NB4 (cell line): ENCODE data around the gene CTDSP2.
"Not testable (repeated sequence)": the region's sequence is repeated elsewhere in the genome, so short reads cannot be mapped to it uniquely, and the experiment has no call there.

Source experiments
- DNase-seq: peaks from one replicate; pipeline ENCODE4 v3.0.0; 2010; ENCODE audit warnings: low read depth
- H3K4me3 ChIP-seq: one replicate; pipeline ENCODE4 v1.5.1; 2011; ENCODE audit warnings: mild to moderate bottlenecking, low read depth, low read length, moderate library complexity
- CTCF ChIP-seq: IDR thresholded peaks from one replicate; pipeline ENCODE4 v1.5.1; 2012; ENCODE audit warnings: low read depth, low read length
- MAX ChIP-seq: IDR thresholded peaks from 2 replicates; pipeline ENCODE4 v1.6.1; 2011; ENCODE audit warnings: low read depth, low read length
- MYC ChIP-seq: IDR thresholded peaks from 2 replicates; pipeline ENCODE4 v1.6.1; 2011; ENCODE audit warnings: low read depth, low read length
- POLR2A ChIP-seq: IDR thresholded peaks from 2 replicates; pipeline ENCODE4 v1.6.1; 2011; ENCODE audit warnings: mild to moderate bottlenecking; ENCODE audit not compliant: insufficient read length; ENCODE audit errors: extremely low read depth

Gene CTDSP2

GRCh38 chr12:57822392-57823130, 24.0 kb downstream of the CTDSP2 start:
- DNase-seq, result no peak
- no peak overlapping the region for H3K4me3 ChIP-seq
- TF ChIP-seq POLR2A, result no peak

GRCh38 chr12:57821474-57822214, 24.9 kb downstream of the CTDSP2 start:
- TF ChIP-seq CTCF (no peak), MYC (no peak), MAX (no peak)
- no peak for DNase-seq
- no peak overlapping the region for H3K4me3 ChIP-seq

- H3K4me3 ChIP-seq, DNase-seq: not testable (repeated sequence)
These were observed 25.5 kb downstream of the CTDSP2 start for GRCh38 chr12:57821015-57821414.

GRCh38 chr12:57820119-57820518, 26.4 kb downstream of the CTDSP2 start:
- DNase-seq, result not testable (repeated sequence)

GRCh38 chr12:57817990-57818331, 28.6 kb downstream of the CTDSP2 start:
- DNase-seq, H3K4me3 ChIP-seq: not testable (repeated sequence)

More at GRCh38 chr12:57820119-57820518, 26.4 kb downstream of the CTDSP2 start:
- not testable (repeated sequence) for H3K4me3 ChIP-seq

- peak; percentile 28 for DNase-seq
These were observed 29.1 kb downstream of the CTDSP2 start for GRCh38 chr12:57817261-57817989.

GRCh38 chr12:57816855-57817151, 29.7 kb downstream of the CTDSP2 start:
- TF ChIP-seq MYC (peak; percentile 25; the same call in 1 of the 2 replicates), CTCF (no peak), POLR2A (no peak), MAX (peak; percentile 64)
- no peak overlapping the region for H3K4me3 ChIP-seq
- peak; percentile 97 for DNase-seq

More at GRCh38 chr12:57817261-57817989, 29.1 kb downstream of the CTDSP2 start:
- TF ChIP-seq POLR2A (no peak), MYC (no peak), CTCF (no peak), MAX (no peak)
- no peak overlapping the region for H3K4me3 ChIP-seq

- DNase-seq, result no peak
- TF ChIP-seq MYC (no peak), MAX (no peak), POLR2A (no peak), CTCF (no peak)
- H3K4me3 ChIP-seq, result no peak overlapping the region
These were observed 30.3 kb downstream of the CTDSP2 start for GRCh38 chr12:57816001-57816854.
